HuH-7 (cell line): Measurements from ENCODE around the gene ITGBL1.

Experiments used
- DNase-seq: peaks from one replicate; pipeline ENCODE4 v3.0.0; 2011; ENCODE audit warnings: low spot score

Gene ITGBL1

DNA sequence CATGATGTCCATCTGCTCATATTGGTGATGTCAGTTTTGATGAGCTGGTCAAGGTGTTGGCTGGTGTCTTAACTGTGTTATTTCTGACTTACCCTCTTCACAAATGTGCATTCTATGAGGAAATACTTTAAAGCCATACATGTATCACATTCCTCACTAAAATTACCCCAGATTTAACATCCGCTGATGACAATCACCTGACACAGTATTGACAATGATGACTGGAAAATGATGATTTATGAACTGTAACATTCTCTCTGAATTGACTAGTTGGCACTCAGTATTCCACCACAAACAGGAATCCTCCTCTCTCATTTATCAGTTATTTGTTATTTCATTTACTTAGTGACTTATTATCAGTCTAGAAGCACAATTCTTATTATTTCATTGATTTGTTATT is 117.3 kb downstream of the ITGBL1 start:
- DNase-seq, result no peak

DNA sequence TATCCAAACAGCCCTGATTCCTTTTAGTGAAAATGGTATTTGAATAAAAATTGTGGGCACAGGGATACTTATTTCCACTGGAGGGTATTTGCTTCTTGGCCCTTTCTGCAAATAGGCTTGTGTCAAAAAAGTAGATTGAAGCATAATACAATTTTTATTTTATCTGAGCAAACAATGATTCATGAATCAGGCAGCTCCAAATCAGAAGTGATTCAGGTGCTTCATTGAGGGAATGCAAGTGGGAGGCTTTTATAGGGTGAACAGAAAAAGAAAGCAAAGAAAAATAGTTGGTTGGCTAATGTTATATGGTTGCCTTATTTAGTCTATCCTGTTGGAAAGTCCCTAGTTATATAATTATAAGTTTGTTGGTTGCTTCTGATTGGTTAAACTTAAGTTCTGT is 117.9 kb downstream of the ITGBL1 start:
- DNase-seq, result no peak

DNA sequence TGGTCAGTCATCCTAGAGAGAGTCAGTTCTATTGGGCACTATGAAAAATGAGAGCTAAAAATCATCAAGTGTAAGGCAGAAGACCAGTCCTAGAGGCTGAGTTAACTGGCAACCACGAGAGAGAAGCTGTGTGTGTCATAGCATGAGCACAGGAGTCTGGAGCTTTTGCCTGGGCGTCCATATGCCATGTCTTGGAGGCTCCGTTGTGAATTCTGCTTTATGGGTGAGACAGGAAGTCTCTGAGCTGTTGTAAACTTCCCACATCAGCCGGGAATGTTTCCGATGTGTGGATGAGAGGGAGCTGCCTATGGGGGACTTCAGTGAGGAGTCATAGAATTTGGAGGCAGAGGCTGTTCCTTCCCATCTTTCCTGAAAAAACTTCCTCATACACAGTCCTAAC is 120.0 kb downstream of the ITGBL1 start:
- DNase-seq, result no peak

DNA sequence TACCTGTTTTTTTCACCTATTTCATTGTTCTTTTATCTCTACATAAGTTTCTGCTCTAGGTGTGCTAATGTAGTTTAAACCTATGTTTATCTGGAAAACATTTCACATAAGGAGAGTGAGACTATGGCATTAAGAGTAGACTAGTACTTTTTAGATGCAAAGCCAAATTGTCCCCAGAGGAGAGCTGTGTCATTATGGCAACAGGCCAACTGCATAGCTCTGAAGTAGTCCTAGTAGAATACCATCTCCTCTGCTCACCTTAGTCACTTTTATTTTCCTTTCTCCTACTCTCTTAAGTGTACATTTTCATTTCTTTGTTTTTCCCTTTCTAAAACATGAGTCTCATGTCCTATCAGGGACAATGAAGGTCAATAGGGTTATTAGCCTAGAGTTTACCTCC is 123.1 kb downstream of the ITGBL1 start:
- DNase-seq, result no peak

DNA sequence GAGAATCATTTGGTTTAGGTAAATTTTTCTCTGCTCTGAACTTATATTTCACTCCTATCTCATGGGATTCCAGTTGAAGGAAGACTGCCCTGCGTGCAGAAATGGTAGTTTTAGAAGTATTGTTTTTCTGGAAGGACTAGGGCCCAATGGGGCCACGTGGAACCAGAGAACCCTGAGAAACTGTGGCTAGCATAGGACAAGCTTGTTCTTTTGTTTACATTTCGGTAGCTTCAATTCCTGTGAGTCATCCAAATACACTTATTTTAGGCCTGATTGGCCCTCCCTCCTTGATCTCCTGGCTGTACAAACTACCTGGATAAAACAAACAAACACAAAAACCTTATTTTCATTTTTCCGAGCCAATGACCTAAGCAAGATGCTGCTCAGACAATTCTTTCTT is 124.0 kb downstream of the ITGBL1 start:
- no peak for DNase-seq

DNA sequence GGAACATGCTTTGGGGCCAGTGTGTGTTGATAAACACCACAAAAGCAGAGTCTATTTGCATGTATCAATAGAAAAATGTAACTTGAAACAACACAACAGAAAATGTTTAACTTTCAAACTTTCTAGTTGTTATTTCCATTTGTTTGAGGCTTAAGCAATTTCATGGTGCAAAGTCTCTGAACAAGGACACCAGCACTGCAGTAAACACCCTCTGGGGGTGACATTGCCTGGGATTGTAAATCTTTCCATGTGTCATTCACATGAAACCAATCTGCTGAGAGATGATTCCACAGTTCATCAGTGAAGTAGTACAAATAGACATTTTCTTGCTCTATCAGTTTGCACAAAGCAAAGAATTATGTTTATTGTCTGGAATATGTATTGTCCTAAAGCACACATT is 124.5 kb downstream of the ITGBL1 start:
- no peak for DNase-seq

DNA sequence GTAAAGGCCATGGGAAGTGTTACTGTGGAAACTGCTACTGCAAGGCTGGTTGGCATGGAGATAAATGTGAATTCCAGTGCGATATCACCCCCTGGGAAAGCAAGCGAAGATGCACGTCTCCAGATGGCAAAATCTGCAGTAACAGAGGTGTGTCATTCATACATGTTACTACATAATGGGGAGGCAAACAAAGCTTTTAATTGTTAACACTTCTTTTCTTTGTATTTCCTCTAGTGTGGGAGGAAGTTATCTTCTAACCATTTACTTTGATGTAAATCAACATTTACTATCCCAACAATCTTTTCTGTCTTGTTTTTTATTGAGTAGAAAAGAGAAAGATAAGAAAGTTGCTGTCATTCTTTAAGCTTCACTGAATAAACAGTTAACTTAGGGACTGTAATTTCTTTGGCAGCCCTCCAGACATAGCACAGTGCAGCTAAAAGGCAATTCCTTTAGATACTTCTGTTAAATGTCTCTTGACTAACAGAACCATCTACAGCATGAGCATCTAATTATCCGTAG is 126.9 kb downstream of the ITGBL1 start:
- DNase-seq, result no peak

DNA sequence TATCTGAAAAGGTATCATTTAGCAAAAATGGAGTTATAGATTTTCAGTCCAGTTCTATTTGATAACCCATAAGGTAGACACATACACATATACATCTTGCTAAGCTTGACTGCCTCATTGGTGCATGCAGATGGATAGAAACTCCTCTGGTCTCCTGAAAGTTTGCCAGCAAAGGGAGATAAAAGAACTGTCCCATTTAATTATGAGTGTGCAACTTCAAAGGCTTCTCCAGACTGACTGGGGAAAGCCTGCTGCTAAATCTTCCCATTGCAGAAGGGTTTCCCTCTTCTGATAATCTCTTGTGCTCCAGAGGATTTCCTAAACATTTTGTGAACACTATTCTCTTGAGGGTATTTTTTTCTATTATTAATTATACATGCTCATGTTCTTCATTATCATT is 131.9 kb downstream of the ITGBL1 start:
- no peak for DNase-seq

DNA sequence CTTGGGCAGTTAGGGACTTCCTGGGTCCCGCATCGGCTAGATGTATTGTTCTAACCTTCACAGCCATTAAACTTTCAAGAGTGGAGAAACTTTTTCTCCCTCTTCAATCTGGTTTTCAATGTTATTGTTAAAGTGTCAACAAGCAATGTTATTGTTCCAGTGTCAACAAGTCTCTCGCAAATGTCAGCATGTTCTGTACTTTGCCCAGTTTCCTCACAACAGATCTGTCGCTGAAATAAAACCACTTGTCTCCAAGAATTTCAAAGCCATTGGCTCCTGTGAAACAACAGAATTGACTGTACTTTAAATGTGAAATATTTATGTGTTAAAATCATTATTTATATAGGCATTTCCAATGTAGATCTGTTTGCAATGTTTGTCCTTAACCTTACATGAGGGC is 138.0 kb downstream of the ITGBL1 start:
- no peak for DNase-seq

DNA sequence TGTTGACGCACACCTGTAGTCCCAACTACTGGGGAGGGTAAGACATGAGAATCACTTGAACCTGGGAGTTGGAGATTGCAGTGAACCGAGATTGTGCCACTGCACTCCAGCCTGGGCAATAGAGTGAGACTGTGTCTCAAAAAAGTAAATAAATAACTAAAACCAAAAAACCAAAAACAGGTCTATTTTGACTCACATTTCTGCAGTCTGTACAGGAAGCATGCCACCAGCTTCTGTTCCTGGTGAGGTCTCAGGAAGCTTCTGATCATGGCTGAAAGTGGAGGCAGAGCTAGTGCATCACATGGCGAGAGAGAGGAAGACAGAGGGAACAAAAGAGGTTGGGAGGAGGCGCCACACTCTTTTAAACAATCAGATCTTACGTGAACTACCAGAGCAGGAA is 142.5 kb downstream of the ITGBL1 start:
- DNase-seq, result no peak

DNA sequence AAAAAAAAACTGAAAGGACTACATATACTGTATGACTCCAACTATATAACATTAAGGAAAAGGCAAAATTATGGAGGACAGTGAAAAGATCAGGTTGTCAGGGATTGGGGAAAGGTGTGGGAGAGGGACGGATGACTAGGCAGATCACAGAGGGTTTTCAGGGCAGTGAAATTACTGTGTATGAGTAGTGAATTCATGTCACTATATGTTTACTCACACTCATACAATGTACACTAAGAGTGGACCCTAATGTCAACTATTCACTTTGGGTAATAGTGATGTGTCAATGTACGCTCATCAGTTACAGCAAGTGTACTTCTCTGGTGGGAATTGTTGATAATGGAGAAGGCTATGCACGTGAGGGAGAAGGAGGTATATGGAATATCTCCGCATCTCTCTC is 144.3 kb downstream of the ITGBL1 start:
- DNase-seq, result no peak

DNA sequence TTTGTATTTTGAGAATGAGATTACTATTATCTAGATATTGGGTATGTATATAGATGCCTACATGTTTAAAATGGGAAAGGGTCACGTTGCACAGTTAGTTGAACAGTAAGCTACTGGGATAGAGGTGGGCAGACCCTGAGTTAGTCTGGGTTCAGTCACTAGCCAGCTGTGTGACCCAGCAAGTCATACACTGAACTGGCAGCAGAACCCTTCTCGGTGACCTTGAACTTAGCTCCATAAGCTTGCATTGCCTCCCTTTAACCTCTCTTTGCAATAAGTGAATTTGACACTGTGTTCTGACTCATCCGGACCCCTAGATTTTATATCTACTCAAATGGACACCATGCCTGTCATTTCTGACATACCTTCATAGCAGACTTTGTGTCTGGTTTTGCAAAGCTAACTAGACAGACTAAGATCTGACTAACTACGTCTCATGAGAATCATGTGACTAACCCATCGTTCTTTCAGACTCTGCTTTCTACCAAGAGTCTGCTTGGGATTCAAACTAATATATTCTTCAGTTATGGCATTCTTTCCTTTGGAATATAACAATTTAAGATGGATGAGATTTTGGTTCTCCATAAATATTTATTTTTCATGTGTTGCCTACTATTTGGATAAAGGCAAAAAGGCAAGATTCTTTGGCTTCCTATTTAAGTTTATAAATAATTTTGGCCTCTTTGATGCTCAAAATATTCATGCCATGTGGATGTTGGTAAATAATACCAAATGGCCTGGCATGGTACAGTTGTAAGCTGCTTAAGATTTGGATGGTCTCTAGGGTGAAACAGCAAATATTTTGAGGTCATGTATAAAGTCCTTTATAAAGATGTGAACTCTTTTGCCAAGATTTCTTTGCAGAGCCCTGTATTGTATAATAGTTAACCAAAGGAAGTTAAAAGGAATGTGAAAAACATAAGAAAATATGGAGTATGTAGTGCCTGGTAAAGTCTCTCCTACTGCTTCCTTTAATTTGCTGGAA is 159.3 kb downstream of the ITGBL1 start:
- DNase-seq, result no peak

DNA sequence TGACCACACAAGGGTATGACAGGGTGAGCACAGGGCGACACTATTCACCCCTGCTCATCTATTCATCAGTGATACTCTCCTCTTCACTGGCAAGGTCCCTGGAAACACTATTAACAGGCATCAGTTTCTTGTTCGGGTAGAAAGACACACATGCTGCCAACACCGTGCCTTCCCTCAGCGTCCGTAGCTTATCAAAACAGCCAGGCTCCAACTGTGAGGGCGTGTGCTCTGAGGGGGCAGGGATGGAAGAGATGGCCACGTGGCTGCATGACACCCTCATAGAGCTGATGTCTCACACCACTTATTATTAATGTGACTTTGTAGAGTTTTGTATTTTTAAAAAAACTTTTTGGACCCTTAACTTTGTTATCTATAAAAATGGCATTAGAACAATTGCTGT is 160.3 kb downstream of the ITGBL1 start:
- no peak for DNase-seq

DNA sequence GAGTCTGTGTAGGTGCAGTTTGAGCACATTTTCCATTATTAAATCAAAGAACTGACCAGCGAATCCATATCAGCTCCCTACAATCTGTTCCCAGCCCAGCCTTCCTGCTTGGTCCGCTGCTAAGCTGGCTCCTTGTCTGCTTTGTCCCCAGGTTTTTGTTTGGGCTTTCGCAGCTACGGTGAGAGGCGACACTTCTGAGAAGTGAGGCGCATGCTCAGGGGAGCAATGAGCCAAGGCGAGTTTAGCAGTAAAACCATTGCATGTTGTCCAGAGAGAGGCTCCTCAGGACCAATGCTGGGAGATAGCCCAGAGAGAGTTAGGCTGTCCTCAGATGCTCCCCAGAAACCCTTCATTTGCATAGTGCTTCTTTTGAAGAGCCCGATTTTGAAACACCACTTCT is 162.0 kb downstream of the ITGBL1 start:
- DNase-seq, result no peak

DNA sequence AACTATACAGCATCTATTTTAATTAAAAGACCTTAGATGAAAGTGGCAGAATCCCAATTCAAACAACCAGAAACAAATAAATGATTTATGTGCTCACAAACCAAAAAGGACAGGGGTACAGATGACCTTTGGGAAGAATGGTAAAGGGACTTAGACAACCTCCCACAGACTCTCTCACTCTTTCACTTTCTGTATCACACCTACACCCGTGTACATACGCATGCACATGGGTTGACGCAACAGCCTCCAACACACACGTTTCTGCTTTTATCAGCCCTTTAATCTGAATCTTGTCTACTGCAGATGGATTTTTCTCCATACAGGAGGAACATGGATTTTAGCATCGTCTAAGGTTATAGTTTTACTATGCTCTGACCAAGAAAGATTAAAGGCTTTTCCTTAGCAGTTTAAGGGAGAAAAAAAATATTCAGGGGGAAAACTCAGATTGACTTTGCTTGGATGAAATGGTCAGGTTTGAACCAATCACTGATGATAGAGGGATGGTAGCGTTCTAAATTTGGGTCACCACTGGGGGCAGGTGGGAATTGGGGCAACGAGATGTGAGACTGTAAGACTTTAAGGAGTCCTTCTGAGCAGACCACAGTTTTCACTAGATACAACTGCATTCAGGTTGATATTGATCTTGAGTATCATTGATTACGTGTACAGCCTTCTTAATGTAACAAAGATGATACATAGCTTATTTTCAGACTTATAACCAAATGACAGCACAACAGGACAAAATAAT is 166.1 kb downstream of the ITGBL1 start:
- no peak for DNase-seq

DNA sequence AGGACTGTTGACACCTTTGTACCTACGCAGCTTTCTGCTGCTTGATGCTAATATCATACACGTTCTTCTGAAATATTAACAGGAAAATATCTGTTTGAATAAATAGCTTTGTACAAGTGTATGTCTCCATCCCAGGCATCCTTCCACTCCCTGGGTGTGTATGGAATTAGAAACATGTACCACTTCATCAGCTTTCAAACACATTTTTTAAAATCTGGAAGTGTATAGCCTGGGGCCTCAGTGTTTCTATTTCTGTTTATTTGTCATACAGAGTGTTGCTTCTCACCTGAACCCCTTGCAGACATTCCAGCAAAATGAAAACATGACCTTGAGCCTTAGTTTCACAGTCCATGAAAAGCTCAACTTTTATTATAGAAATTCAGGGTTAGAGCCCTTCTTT is 168.6 kb downstream of the ITGBL1 start:
- no peak for DNase-seq

DNA sequence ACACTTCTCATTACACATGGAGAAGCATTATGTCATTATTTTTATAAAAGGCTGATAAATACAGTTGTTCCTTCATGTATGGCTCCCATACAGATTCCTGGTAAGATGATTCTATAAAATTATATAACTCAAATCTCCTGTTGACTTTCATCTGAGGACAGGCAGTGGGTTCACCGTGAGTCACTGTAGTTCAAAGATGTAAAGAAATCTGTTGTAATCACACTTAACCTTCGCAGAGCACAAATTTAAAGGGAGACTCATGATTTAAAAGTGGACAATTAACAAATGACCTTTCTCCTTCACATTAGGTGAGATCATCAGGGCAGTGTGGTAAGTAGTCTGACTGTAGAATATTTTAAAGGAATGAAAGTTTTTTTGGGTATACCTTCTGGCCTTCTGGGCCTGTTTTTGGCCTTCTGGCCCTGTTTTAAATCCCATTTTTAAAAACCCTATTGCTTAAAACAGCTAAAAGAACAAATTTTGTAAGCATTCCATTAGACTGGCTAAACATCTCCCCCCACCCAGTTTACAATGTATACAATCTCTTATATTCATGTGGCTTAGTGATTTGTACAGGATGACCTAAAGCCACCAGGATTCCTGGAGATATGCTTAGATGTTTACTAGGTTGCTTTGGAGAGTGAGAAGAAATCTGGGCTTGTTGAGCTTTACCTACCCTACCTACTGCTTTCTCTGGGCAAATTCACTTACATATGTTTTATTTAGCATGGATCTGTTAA is 171.2 kb downstream of the ITGBL1 start:
- no peak for DNase-seq

DNA sequence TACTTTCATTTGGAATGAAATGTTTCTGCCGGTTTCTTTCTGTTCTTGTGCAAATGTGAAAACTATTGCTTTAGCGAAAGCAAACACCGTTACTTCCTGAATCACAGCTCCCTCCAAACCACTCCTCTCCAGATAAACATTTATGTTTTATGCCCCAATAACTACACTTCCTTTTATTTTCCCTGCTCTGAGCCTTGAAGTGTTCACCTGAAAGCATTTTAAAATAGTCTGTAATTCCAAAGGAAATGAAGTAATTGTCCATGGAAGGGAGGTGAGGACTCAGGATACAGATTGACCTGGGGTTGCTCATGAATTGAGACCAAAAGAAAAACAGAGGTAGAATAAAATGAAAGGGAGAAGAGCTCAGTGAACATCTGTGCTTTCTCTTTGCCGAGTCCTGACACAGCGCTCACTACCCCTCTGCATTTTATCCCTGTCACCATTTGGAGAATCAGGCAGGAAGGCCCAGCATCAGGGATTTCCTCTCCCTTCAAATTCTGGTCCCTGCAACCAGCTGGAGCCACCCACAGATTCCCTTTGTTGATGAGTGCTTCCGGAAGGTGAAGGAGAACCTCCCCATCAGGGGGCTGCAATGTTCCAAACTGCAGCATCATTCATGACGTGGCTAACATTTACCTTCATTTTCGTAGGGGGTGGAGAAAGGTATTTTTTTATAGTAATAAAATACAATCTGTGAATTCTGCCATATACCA is 171.9 kb downstream of the ITGBL1 start:
- no peak for DNase-seq

DNA sequence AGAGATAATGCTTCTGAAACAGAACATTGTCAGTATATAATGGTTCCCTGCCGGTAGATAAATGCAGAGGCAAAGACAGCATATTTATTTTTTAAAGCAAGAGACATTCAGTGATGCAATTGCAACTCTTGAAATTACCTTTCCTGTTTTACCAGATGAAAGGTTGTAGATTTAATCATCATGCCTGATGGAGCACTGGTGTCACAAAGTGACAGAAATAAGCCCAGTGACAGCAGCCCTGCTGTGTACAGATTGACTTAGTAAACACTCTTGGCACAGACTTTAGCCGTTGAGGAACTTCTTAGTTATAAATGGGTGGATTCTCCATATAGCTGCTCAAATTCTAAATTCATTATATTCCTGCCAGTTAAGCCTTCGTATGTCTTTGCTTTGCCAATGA is 172.5 kb downstream of the ITGBL1 start:
- no peak for DNase-seq

DNA sequence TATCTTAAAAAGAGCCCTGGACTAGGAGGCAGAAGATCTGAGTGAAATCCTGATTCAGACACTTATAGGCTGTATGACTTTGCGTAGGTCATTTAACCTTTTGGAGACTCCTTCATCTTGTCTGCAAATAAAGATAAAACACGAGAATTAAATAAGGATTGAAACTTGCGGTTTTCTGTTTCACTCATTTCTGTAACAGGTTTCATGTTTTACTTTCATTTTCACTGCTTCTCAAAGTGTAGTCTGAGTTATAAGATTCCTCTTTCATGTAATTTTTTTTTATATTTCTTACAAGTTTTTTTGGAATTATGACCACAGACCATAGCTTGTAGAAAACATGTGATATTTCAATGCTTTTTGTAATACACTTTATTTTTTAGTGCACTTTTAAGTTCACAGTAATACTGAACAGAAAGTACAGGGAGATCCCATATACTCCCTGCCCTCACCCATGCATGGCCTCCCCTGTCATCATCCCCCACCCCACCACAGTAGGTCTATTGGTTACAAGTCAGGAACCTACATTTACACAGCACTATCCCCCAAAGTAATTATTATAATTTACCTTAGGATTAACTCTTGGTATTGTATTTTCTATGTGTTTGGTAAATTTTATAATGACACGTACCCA is 174.6 kb downstream of the ITGBL1 start:
- DNase-seq, result no peak

DNA sequence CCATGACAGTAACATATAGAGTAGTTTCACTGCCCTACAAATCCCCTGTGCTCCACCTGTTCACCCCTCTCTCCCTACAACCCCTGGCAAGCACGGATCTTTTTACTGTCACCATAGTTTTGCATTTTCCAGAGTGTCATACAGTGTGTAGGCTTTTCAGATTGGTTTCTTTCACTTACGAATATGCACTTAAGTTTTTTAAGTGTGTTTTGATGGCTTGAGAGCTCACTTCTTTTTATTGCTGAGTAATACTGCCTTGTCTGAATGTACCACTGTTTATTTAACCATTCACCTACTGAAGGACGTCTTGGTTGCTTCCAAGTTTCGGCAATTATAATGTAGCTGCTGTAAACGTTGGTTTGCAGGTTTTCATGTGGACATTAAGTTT is 175.1 kb downstream of the ITGBL1 start:
- DNase-seq, result no peak
